Right lobe of liver (tissue), 4 donors: Measurements from ENCODE around the gene NBAS.

Experiments used
- POLR2A ChIP-seq: fragments of 450-650 bp; IDR thresholded peaks from one replicate; pipeline ENCODE4 v1.6.1; 2017; ENCODE audit warnings: antibody characterized with exemption, mild to moderate bottlenecking
- TF ChIP-seq, protein P1 (sequence below), 4 donors: fragments of 200-600 bp in 3 of 4; fragments of 450-650 bp in 1 of 4; IDR thresholded peaks; one replicate each; pipeline versions ENCODE4 v1.5.1 to v1.8.0; 2016 to 2022; ENCODE audit warnings: antibody characterized with exemption in 4 of 4, mild to moderate bottlenecking in 2 of 4
- donor health status: DM: no; HTN: no; CAD: no.
- donor health status: DM: no; HTN: no; CAD: no.
- donor health status: DM: no; HTN: yes; CAD: no.

GRCh38 chr2:15566912-15567311 lies 5.8 kb upstream of the NBAS start:
- TF ChIP-seq, protein P1, sequence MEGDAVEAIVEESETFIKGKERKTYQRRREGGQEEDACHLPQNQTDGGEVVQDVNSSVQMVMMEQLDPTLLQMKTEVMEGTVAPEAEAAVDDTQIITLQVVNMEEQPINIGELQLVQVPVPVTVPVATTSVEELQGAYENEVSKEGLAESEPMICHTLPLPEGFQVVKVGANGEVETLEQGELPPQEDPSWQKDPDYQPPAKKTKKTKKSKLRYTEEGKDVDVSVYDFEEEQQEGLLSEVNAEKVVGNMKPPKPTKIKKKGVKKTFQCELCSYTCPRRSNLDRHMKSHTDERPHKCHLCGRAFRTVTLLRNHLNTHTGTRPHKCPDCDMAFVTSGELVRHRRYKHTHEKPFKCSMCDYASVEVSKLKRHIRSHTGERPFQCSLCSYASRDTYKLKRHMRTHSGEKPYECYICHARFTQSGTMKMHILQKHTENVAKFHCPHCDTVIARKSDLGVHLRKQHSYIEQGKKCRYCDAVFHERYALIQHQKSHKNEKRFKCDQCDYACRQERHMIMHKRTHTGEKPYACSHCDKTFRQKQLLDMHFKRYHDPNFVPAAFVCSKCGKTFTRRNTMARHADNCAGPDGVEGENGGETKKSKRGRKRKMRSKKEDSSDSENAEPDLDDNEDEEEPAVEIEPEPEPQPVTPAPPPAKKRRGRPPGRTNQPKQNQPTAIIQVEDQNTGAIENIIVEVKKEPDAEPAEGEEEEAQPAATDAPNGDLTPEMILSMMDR (IDR thresholded peaks at IDR 0.05), result no peak
- TF ChIP-seq POLR2A, result no peak
